IMR-90 (cell line): ENCODE measurements around the gene MTRF1L. TPM values are rescaled to one million over a fixed set of nuclear protein-coding genes. Genes with fewer than 3 reads are reported as not detected.
"Not testable (repeated sequence)": the region's sequence is repeated elsewhere in the genome, so short reads cannot be mapped to it uniquely, and the experiment has no call there.

Experiments used
- ATAC-seq: fragments of 200-7000 bp; cut with Tn5 transposase; 2 replicates; pipeline ENCODE4 v1.9.1; 2020; ENCODE audit warnings: low read depth, mild to moderate bottlenecking, moderate library complexity
- BruUV-seq: library from RNA; stranded (reverse); fragments of 400-500 nt; replicated peaks from 2 replicates; lab custom pipeline; 2021; lab: Mats Ljungman, UMichigan
- CTCF ChIA-PET: fragments of 300-600 bp; formaldehyde crosslinking; extraction: SDS; loops from one replicate; lab custom pipeline; 2021; ENCODE audit warnings: antibody characterized with exemption; lab: Yijun Ruan, JAX
- POLR2A ChIA-PET: fragments of 300-600 bp; sonication (Branson Sonifier 250); formaldehyde crosslinking; loops from one replicate; lab custom pipeline; 2022; ENCODE audit warnings: antibody characterized with exemption; ENCODE audit not compliant: unreplicated experiment; lab: Charles Lee
- DNase-seq: peaks from one replicate; pipeline ENCODE4 v3.0.0; 2013
- H2AFZ ChIP-seq: replicated peaks from 2 replicates; pipeline ENCODE3; 2013; ENCODE audit warnings: low read length, mild to moderate bottlenecking; ENCODE audit not compliant: poor library complexity
- H2AK5ac ChIP-seq: 2 replicates; pipeline ENCODE4 v1.6.1; 2013; ENCODE audit warnings: low read depth, low read length, inconsistent platforms
- H2AK9ac ChIP-seq: replicated peaks from 2 replicates; pipeline ENCODE3; 2013; ENCODE audit warnings: mild to moderate bottlenecking, low read depth, low read length, moderate library complexity; ENCODE audit not compliant: poor library complexity
- H2BK120ac ChIP-seq: 2 replicates; pipeline ENCODE4 v1.6.1; 2013; ENCODE audit warnings: low read depth, low read length, inconsistent platforms
- H2BK15ac ChIP-seq: 3 replicates; pipeline ENCODE4 v1.6.1; 2013; ENCODE audit warnings: low read depth, low read length, inconsistent platforms
- H2BK20ac ChIP-seq: 2 replicates; pipeline ENCODE4 v1.6.1; 2013; ENCODE audit warnings: low read depth, mild to moderate bottlenecking, inconsistent platforms, low read length, moderate library complexity
- H2BK5ac ChIP-seq: 2 replicates; pipeline ENCODE4 v1.6.1; 2013; ENCODE audit warnings: mild to moderate bottlenecking, low read depth, low read length, inconsistent platforms; ENCODE audit not compliant: poor library complexity, severe bottlenecking
- H3K14ac ChIP-seq: replicated peaks from 2 replicates; pipeline ENCODE4 v1.6.1; 2013; ENCODE audit warnings: low read depth, low read length, inconsistent platforms
- H3K18ac ChIP-seq: 2 replicates; pipeline ENCODE4 v1.6.1; 2013; ENCODE audit warnings: low read depth, low read length, control low read depth
- H3K23ac ChIP-seq: 2 replicates; pipeline ENCODE4 v1.6.1; 2013; ENCODE audit warnings: low read depth, low read length, inconsistent platforms
- H3K27ac ChIP-seq: 2 replicates; pipeline ENCODE4 v1.5.1; 2013; ENCODE audit warnings: mild to moderate bottlenecking, control low read depth, low read length; ENCODE audit not compliant: insufficient read depth
- H3K27me3 ChIP-seq: 2 replicates; pipeline ENCODE4 v1.6.1; 2013; ENCODE audit warnings: low read length; ENCODE audit not compliant: control insufficient read depth, insufficient read depth
- H3K36me3 ChIP-seq: 2 replicates; pipeline ENCODE4 v1.6.1; 2013; ENCODE audit warnings: low read length, mixed read lengths; ENCODE audit not compliant: control insufficient read depth, insufficient read depth
- H3K4ac ChIP-seq: 2 replicates; pipeline ENCODE4 v1.6.1; 2013; ENCODE audit warnings: low read depth, low read length, inconsistent platforms
- H3K4me1 ChIP-seq: 2 replicates; pipeline ENCODE4 v1.6.1; 2013; ENCODE audit warnings: low read length, mixed read lengths; ENCODE audit not compliant: control insufficient read depth, insufficient read depth
- H3K4me2 ChIP-seq: 2 replicates; pipeline ENCODE4 v1.6.1; 2013; ENCODE audit warnings: low read depth, mild to moderate bottlenecking, control low read depth, low read length, moderate library complexity
- H3K4me3 ChIP-seq: 2 replicates; pipeline ENCODE4 v1.5.1; 2013; ENCODE audit warnings: low read depth, mild to moderate bottlenecking, control low read depth, low read length, moderate library complexity; ENCODE audit not compliant: insufficient read depth
- H3K56ac ChIP-seq: 2 replicates; pipeline ENCODE4 v1.6.1; 2013; ENCODE audit warnings: low read length, inconsistent platforms; ENCODE audit not compliant: insufficient read depth; ENCODE audit errors: extremely low read depth
- H3K79me1 ChIP-seq, 2 experiments: 2 replicates each; pipeline ENCODE4 v1.6.1; 2013; ENCODE audit warnings: low read length in 2 of 2, inconsistent platforms in 1 of 2, low read depth in 1 of 2
- H3K9ac ChIP-seq: 2 replicates; pipeline ENCODE4 v1.6.1; 2013; ENCODE audit warnings: low read depth, low read length, control low read depth
- H3K9me1 ChIP-seq: 2 replicates; pipeline ENCODE4 v1.6.1; 2013; ENCODE audit warnings: low read length, inconsistent platforms; ENCODE audit not compliant: insufficient read depth
- H3K9me3 ChIP-seq: 2 replicates; pipeline ENCODE4 v1.6.1; 2013; ENCODE audit warnings: low read length; ENCODE audit not compliant: control insufficient read depth, insufficient read depth
- H4K20me1 ChIP-seq: 2 replicates; pipeline ENCODE4 v1.6.1; 2013; ENCODE audit warnings: low read length, inconsistent platforms; ENCODE audit not compliant: insufficient read depth
- H4K5ac ChIP-seq: 2 replicates; pipeline ENCODE4 v1.6.1; 2013; ENCODE audit warnings: mild to moderate bottlenecking, low read depth, low read length, control low read depth
- H4K8ac ChIP-seq, 2 experiments: 2 replicates each; pipeline ENCODE4 v1.6.1; 2013; ENCODE audit warnings: low read depth in 2 of 2, low read length in 2 of 2, control low read depth in 1 of 2, inconsistent platforms in 1 of 2
- H4K91ac ChIP-seq: 2 replicates; pipeline ENCODE4 v1.6.1; 2013; ENCODE audit warnings: low read depth, low read length, inconsistent platforms; ENCODE audit not compliant: insufficient read depth
- CHD1 ChIP-seq: IDR thresholded peaks from 2 replicates; pipeline ENCODE4 v1.6.1; 2012; ENCODE audit warnings: low read depth, low read length, improper control_type of control experiment
- MAZ ChIP-seq: IDR thresholded peaks from 2 replicates; pipeline ENCODE4 v1.6.1; 2012; ENCODE audit warnings: low read depth, mild to moderate bottlenecking, low read length, improper control_type of control experiment, moderate library complexity, borderline replicate concordance
- MXI1 ChIP-seq: IDR thresholded peaks from 2 replicates; pipeline ENCODE4 v1.6.1; 2012; ENCODE audit warnings: low read depth, mild to moderate bottlenecking, low read length, moderate library complexity, borderline replicate concordance
- POLR2A ChIP-seq: IDR thresholded peaks from 2 replicates; pipeline ENCODE4 v1.6.1; 2012; ENCODE audit warnings: mild to moderate bottlenecking, low read depth, low read length
- WGBS, 2 experiments: methylation state at CpG; one replicate each; pipeline versions ENCODE4 v1.1.5 to v1.1.7; 2013; ENCODE audit warnings: missing lambda C conversion rate in 2 of 2; ENCODE audit not compliant: insufficient read length in 1 of 2; ENCODE audit errors: extremely low coverage in 2 of 2; 5-methylcytosine and 5-hydroxymethylcytosine counted together
- dilution Hi-C: fragments of 300-500 bp; cut with HindIII; formaldehyde crosslinking; loops from one replicate; pipeline ENCODE4 v1.14.3; 2018; ENCODE audit warnings: low sequenced_read_pairs; ENCODE audit not compliant: unreplicated experiment
- in situ Hi-C: fragments of 300-500 bp; cut with MboI; formaldehyde crosslinking; loops from 3 replicates; pipeline ENCODE4 v1.14.3; 2019; ENCODE audit warnings: low sequenced_read_pairs, inconsistent platforms, mixed read lengths
- intact Hi-C: fragments of 100-400 bp; cut with micrococcal nuclease; formaldehyde crosslinking; loops from 2 replicates; pipeline ENCODE4 v1.10.0; 2022
- polyA plus RNA-seq, 3 experiments: library from polyadenylated mRNA; depleted of rRNA; stranded (reverse); fragments of >200 nt; gene quantifications; 2 replicates each; pipeline ENCODE4 v1.2.3, GENCODE V29; 2012; ENCODE audit warnings: low replicate concordance in 1 of 3
- total RNA-seq: library from RNA; depleted of rRNA; stranded (reverse); fragments of >200 nt; gene quantifications from 2 replicates; pipeline ENCODE4 v1.2.3, GENCODE V29; 2012

MTRF1L gene
- total and polyA plus RNA-seq, 2 of the 4 experiments (the other 2 are of a cell fraction): 6.9 to 11.1 TPM

DNA sequence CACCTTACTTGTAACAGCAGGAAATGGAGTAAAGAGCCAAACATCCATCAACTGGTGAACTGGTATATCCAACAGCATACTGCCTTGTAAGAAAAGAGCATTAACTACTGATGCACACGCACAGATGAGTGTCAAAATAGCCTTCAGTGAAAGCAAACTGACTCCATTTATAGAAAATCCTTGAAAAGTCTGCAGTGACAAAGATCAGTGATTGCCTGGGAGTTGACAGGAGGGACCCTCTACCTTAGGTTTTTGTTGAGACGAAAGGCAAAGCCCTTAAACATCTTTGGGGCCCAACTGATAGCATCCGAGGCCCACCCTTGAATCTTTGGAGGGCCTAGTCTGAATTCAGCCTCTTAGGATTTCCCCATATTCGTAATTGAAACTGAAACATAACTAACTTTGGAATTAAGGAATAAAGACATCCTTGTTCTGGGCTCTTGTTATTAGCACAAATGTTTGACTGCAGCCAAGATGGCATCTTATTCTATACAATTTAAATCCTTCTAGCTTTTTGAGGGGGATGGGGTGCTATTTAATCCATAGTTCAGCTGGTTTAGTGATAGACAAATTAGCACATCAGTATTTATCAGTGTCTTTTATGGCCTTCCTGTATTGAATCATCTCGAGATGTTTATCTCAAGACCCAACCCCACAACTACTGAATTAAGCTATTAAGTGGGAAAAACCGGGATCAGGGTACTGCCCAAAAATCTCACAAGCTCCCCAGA lies 32.7 kb downstream of the MTRF1L start:
- no CpG with 5 or more reads among the region's 6 CpGs for WGBS, 2 experiments
- peaks cover 3% of the 10 kb centered on the region in 2 experiments; a peak in 1 of 4 replicates for H3K79me1 ChIP-seq
- H3K9me1 ChIP-seq: no peaks in the 10 kb centered on the region
- no peak overlapping the region for H3K27ac ChIP-seq
- no peak overlapping the region for H3K4me2 ChIP-seq
- H2AK9ac ChIP-seq: no peak overlapping the region
- H3K36me3 ChIP-seq: peaks cover 6% of the 10 kb centered on the region
- no peak overlapping the region for H2BK20ac ChIP-seq
- dilution Hi-C loops (no loop called here), in situ Hi-C loops (no loop called here), intact Hi-C loops (no loop called here)
- ATAC-seq (no peak), DNase-seq (no peak)
- H3K27me3 ChIP-seq: no peaks in the 10 kb centered on the region
- no peak overlapping the region for H3K4ac ChIP-seq
- H4K91ac ChIP-seq: no peak overlapping the region
- no peaks in the 10 kb centered on the region for H3K9me3 ChIP-seq
- H2BK15ac ChIP-seq: no peak overlapping the region
- no peak overlapping the region for H3K14ac ChIP-seq
- no peak overlapping the region for H2BK5ac ChIP-seq
- no peak overlapping the region for H2BK120ac ChIP-seq
- H3K23ac ChIP-seq: no peak overlapping the region
- no TSS peak for BruUV-seq
- H3K9ac ChIP-seq: no peak overlapping the region
- H2AK5ac ChIP-seq: no peak overlapping the region
- peaks cover 6% of the 10 kb centered on the region; the same call in 1 of the 2 replicates for H4K20me1 ChIP-seq
- H3K18ac ChIP-seq: no peak overlapping the region
- no peak overlapping the region for H4K5ac ChIP-seq
- POLR2A ChIA-PET: no interaction called here
- H3K56ac ChIP-seq: no peak overlapping the region
- CTCF ChIA-PET: interaction anchor here (0.7 to 1.0 kb wide), 2 partner anchors 14 to 22 kb away, joined by 3 to 4 read pairs; no protein-coding TSS in a partner anchor
- no peak overlapping the region for H2AFZ ChIP-seq
- H4K8ac ChIP-seq: no peak overlapping the region
- H3K4me1 ChIP-seq: no peaks in the 10 kb centered on the region
- TF ChIP-seq POLR2A (no peak), CHD1 (no peak), MAZ (no peak), MXI1 (no peak)
- H3K4me3 ChIP-seq: no peak overlapping the region

GRCh38 chr6:152966168-152966894 lies 36.2 kb downstream of the MTRF1L start:
- H3K9me1 ChIP-seq, H3K27me3 ChIP-seq, H2BK15ac ChIP-seq, CTCF ChIA-PET, H2AK5ac ChIP-seq, H3K4me1 ChIP-seq, H3K79me1 ChIP-seq, H2AFZ ChIP-seq, H3K56ac ChIP-seq, H3K36me3 ChIP-seq, dilution Hi-C loops, H3K18ac ChIP-seq, H3K14ac ChIP-seq, H2AK9ac ChIP-seq, intact Hi-C loops, H3K9ac ChIP-seq, H3K27ac ChIP-seq, DNase-seq, H2BK5ac ChIP-seq, H3K23ac ChIP-seq, H4K8ac ChIP-seq, BruUV-seq, POLR2A ChIA-PET, H4K5ac ChIP-seq, in situ Hi-C loops, H3K4ac ChIP-seq, H3K4me2 ChIP-seq, H4K91ac ChIP-seq, ATAC-seq, H2BK20ac ChIP-seq, H3K9me3 ChIP-seq, H2BK120ac ChIP-seq, H3K4me3 ChIP-seq, H4K20me1 ChIP-seq: not testable (repeated sequence)
- no CpG with 5 or more reads among the region's 15 CpGs for WGBS, 2 experiments
